HEK293 (cell line): ENCODE results near the gene KCNQ1.

ENCODE experiments used
- CTCF ChIA-PET: fragments of 350-600 bp; formaldehyde crosslinking; extraction: SDS; loops from one replicate; lab custom pipeline; 2021; ENCODE audit warnings: antibody characterized with exemption; lab: Yijun Ruan, JAX
- POLR2A ChIA-PET: fragments of 300-600 bp; formaldehyde crosslinking; extraction: SDS; loops from one replicate; lab custom pipeline; 2020; ENCODE audit warnings: antibody characterized with exemption, inconsistent platforms; lab: Yijun Ruan, JAX
- H3K27ac ChIP-seq: fragments of 200-500 bp; sonication (Bioruptor generic); 2 replicates; pipeline ENCODE4 v1.5.1; 2014; ENCODE audit warnings: low read depth, low read length, control low read depth, inconsistent platforms; ENCODE audit errors: extremely low read depth
- H3K36me3 ChIP-seq, 2 experiments: fragments of 200-500 bp in 1 of 2; sonication (Bioruptor generic) in 1 of 2; 1 replicate in 1 of 2; 2 replicates in 1 of 2; pipeline ENCODE4 v1.5.1; 2014 to 2017; ENCODE audit warnings: inconsistent platforms in 2 of 2, low read length in 2 of 2; ENCODE audit not compliant: control insufficient read depth in 2 of 2, insufficient read depth in 1 of 2
- H3K4me1 ChIP-seq: fragments of 200-500 bp; sonication (Bioruptor generic); 2 replicates; pipeline ENCODE4 v1.5.1; 2014; ENCODE audit warnings: mild to moderate bottlenecking, low read length, inconsistent platforms; ENCODE audit not compliant: control insufficient read depth, insufficient read depth
- H3K4me3 ChIP-seq: 2 replicates; pipeline ENCODE4 v1.5.1; 2011; ENCODE audit warnings: low read depth, mild to moderate bottlenecking, control low read depth, low read length, moderate library complexity
- H3K9me3 ChIP-seq: fragments of 200-500 bp; sonication (Bioruptor generic); 2 replicates; pipeline ENCODE4 v1.5.1; 2014; ENCODE audit warnings: low read depth, low read length, inconsistent platforms; ENCODE audit not compliant: control insufficient read depth, insufficient read depth
- GLI4 ChIP-seq: fragments of 450-650 bp; formaldehyde crosslinking; IDR thresholded peaks from 2 replicates; pipeline ENCODE4 v1.5.1; 2016; ENCODE audit warnings: missing biosample characterization, missing genetic modification characterization
- KLF10 ChIP-seq: fragments of 450-650 bp; IDR thresholded peaks from 2 replicates; pipeline ENCODE4 v1.5.1; 2018; ENCODE audit warnings: missing biosample characterization, mild to moderate bottlenecking, missing genetic modification characterization
- OVOL3 ChIP-seq: fragments of 450-650 bp; formaldehyde crosslinking; IDR thresholded peaks from 2 replicates; pipeline ENCODE4 v1.5.1; 2016; ENCODE audit warnings: missing biosample characterization, missing genetic modification characterization
- PRDM1 ChIP-seq: fragments of 450-650 bp; formaldehyde crosslinking; IDR thresholded peaks from 2 replicates; pipeline ENCODE4; 2016; ENCODE audit warnings: missing biosample characterization, missing genetic modification characterization
- YY2 ChIP-seq: fragments of 450-650 bp; formaldehyde crosslinking; IDR thresholded peaks from 2 replicates; pipeline ENCODE4 v1.5.1; 2016; ENCODE audit warnings: missing biosample characterization, missing genetic modification characterization
- ZFP69B ChIP-seq: fragments of 450-650 bp; formaldehyde crosslinking; IDR thresholded peaks from 2 replicates; pipeline ENCODE4 v1.5.1; 2016; ENCODE audit warnings: missing biosample characterization, missing genetic modification characterization
- ZNF10 ChIP-seq: fragments of 450-650 bp; formaldehyde crosslinking; IDR thresholded peaks from 2 replicates; pipeline ENCODE4 v1.5.1; 2017; ENCODE audit warnings: missing biosample characterization, missing genetic modification characterization
- ZNF121 ChIP-seq: fragments of 450-650 bp; formaldehyde crosslinking; IDR thresholded peaks from 2 replicates; pipeline ENCODE4 v1.5.1; 2016; ENCODE audit warnings: missing biosample characterization, missing genetic modification characterization
- ZNF133 ChIP-seq: fragments of 450-650 bp; formaldehyde crosslinking; IDR thresholded peaks from 2 replicates; pipeline ENCODE4 v1.5.1; 2016; ENCODE audit warnings: missing biosample characterization, missing genetic modification characterization
- ZNF140 ChIP-seq: fragments of 450-650 bp; formaldehyde crosslinking; IDR thresholded peaks from 2 replicates; pipeline ENCODE4 v1.5.1; 2016; ENCODE audit warnings: missing biosample characterization, missing genetic modification characterization
- ZNF391 ChIP-seq: fragments of 450-650 bp; formaldehyde crosslinking; IDR thresholded peaks from 2 replicates; pipeline ENCODE4 v1.5.1; 2016; ENCODE audit warnings: low read depth, missing biosample characterization, missing genetic modification characterization, borderline replicate concordance
- ZNF416 ChIP-seq: fragments of 450-650 bp; formaldehyde crosslinking; IDR thresholded peaks from 2 replicates; pipeline ENCODE4 v1.5.1; 2016; ENCODE audit warnings: missing biosample characterization, missing genetic modification characterization
- ZNF48 ChIP-seq: fragments of 450-650 bp; formaldehyde crosslinking; IDR thresholded peaks from 2 replicates; pipeline ENCODE4 v1.5.1; 2016; ENCODE audit warnings: missing biosample characterization, missing genetic modification characterization
- ZNF501 ChIP-seq: fragments of 450-650 bp; formaldehyde crosslinking; IDR thresholded peaks from 2 replicates; pipeline ENCODE4 v1.5.1; 2016; ENCODE audit warnings: missing biosample characterization, missing genetic modification characterization
- ZNF530 ChIP-seq: fragments of 450-650 bp; formaldehyde crosslinking; IDR thresholded peaks from 2 replicates; pipeline ENCODE4 v1.5.1; 2016; ENCODE audit warnings: low read depth, missing biosample characterization, missing genetic modification characterization
- ZNF654 ChIP-seq: fragments of 450-650 bp; formaldehyde crosslinking; IDR thresholded peaks from 2 replicates; pipeline ENCODE4 v1.5.1; 2016; ENCODE audit warnings: low read depth, missing biosample characterization, missing genetic modification characterization
- TF ChIP-seq, protein P1 (sequence below): fragments of 450-650 bp; formaldehyde crosslinking; IDR thresholded peaks from 2 replicates; pipeline ENCODE4 v1.5.1; 2016; ENCODE audit warnings: missing biosample characterization, missing genetic modification characterization
- TF ChIP-seq, protein P2 (sequence below): fragments of 450-650 bp; formaldehyde crosslinking; IDR thresholded peaks from 2 replicates; pipeline ENCODE4 v1.5.1; 2016; ENCODE audit warnings: missing biosample characterization, missing genetic modification characterization, low read depth
- TF ChIP-seq, protein P3 (sequence below): fragments of 450-650 bp; formaldehyde crosslinking; IDR thresholded peaks from 2 replicates; pipeline ENCODE4 v1.5.1; 2016; ENCODE audit warnings: missing biosample characterization, missing genetic modification characterization
- TF ChIP-seq, protein P4 (sequence below): fragments of 450-650 bp; formaldehyde crosslinking; IDR thresholded peaks from 2 replicates; pipeline ENCODE4 v1.5.1; 2016; ENCODE audit warnings: missing biosample characterization, missing genetic modification characterization

KCNQ1 gene

DNA sequence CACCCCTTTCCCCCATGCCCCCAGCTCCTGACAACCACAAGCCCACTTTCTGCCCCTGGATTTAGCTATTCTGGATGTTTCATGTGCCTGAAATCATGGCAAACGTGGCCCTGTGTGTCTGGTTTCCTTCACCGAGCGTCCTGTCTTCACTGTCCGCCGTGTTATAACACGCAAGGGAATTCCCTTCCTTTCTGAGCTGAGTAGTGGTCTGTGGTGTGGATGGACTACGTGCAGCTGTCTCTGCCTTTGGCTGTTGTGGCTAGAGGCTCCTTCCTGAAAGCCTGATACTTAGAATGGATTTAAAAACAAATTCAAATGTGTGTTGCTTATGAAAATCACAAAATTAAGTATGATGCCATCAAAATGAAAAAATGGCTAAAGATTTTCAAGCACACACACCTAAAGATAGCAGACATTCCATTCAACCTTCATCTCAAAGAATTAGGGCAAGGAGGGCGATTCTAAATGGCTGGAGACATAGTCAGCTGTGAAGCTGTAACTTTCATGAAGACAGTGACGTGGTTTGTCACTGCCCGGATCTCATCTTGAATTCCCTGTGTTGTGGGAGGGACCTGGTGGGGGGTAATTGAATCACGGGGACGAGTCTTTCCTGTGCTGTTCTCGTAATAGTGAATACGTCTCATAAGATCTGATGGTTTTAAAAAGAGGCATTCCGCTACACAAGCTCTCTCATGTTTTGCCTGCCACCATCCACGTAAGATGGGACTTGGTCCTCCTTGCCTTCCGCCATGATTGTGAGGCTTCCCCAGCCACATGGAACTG, 30.5 kb downstream of the KCNQ1 start:
- no peaks in the 10 kb centered on the region for H3K36me3 ChIP-seq
- POLR2A ChIA-PET: no interaction called here
- CTCF ChIA-PET: interaction anchor here (0.6 kb wide), 1 partner anchor 55 kb away, joined by 4 read pairs; no protein-coding TSS in a partner anchor

DNA sequence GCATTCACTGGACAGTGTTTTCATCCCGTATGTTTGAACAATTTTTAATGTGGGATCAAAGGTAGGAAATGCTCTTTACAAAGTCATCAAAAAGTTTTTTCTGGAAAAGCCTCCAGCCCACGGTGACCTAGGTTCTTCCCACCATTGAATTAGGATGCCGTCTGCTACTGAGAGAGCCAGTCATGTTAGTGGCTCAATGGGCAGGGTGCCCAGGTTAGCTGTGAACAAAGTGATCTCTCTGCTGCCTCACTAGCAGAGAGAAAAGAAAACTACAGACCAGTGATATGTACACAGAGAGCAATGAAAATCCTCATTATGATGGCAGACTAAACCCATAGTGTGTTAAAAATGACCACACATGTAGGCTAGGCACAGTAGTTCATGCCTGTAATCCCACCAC, 32.4 kb downstream of the KCNQ1 start:
- Histone ChIP-seq H3K27ac (no peak overlapping the region), H3K9me3 (no peaks in the 10 kb centered on the region), H3K4me1 (no peaks in the 10 kb centered on the region), H3K4me3 (no peak overlapping the region), H3K36me3 (no peaks in the 10 kb centered on the region)
- CTCF ChIA-PET: no interaction called here
- TF ChIP-seq GLI4 (tag by site-specific recombination) (no peak), ZNF10 (tag by site-specific recombination) (no peak)
- POLR2A ChIA-PET: no interaction called here

More for the DNA sequence above, 30.5 kb downstream of the KCNQ1 start:
- Histone ChIP-seq H3K4me3 (no peak overlapping the region), H3K4me1 (no peaks in the 10 kb centered on the region), H3K9me3 (no peaks in the 10 kb centered on the region), H3K27ac (no peak overlapping the region)
- TF ChIP-seq PRDM1 (tag by site-specific recombination) (no peak), ZNF391 (no peak), ZNF133 (no peak), ZNF416 (no peak), ZNF501 (tag by site-specific recombination) (no peak), ZNF140 (tag by site-specific recombination) (no peak), YY2 (tag by site-specific recombination) (no peak)
- TF ChIP-seq, protein P1, sequence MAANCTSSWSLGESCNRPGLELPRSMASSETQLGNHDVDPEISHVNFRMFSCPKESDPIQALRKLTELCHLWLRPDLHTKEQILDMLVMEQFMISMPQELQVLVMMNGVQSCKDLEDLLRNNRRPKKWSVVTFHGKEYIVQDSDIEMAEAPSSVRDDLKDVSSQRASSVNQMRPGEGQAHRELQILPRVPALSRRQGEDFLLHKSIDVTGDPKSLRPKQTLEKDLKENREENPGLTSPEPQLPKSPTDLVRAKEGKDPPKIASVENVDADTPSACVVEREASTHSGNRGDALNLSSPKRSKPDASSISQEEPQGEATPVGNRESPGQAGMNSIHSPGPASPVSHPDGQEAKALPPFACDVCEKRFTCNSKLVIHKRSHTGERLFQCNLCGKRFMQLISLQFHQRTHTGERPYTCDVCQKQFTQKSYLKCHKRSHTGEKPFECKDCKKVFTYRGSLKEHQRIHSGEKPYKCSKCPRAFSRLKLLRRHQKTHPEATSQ (tag by site-specific recombination): no peak
- TF ChIP-seq, protein P2, sequence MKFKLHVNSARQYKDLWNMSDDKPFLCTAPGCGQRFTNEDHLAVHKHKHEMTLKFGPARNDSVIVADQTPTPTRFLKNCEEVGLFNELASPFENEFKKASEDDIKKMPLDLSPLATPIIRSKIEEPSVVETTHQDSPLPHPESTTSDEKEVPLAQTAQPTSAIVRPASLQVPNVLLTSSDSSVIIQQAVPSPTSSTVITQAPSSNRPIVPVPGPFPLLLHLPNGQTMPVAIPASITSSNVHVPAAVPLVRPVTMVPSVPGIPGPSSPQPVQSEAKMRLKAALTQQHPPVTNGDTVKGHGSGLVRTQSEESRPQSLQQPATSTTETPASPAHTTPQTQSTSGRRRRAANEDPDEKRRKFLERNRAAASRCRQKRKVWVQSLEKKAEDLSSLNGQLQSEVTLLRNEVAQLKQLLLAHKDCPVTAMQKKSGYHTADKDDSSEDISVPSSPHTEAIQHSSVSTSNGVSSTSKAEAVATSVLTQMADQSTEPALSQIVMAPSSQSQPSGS: no peak

DNA sequence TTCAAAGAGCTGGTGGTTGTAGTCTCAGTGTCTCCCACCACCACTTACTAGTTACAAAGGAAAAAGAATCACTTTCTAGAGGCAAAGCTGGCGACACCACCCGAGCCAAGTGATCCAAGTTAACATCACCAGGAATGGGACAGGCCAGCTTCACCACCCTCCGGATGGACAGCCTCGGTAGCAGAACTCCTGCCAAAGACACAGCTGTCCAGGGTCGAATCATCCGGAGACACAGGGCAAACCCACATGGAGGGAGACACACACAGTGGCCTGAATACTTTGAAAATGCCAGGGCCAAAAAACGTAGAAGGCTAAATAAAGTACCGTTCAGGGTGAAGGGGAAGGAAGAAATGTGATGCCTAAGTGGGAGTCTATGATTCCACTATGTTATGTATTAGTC, 33.1 kb downstream of the KCNQ1 start:
- Histone ChIP-seq H3K4me1 (no peaks in the 10 kb centered on the region), H3K4me3 (no peak overlapping the region), H3K36me3 (no peaks in the 10 kb centered on the region), H3K27ac (no peak overlapping the region), H3K9me3 (no peaks in the 10 kb centered on the region)
- ChIA-PET POLR2A (no interaction called here), CTCF (no interaction called here)
- TF ChIP-seq OVOL3 (tag by site-specific recombination) (no peak), ZNF121 (no peak), ZNF530 (tag by site-specific recombination) (no peak), ZFP69B (no peak), KLF10 (no peak), ZNF654 (tag by site-specific recombination) (no peak), ZNF48 (tag by site-specific recombination) (no peak)
- TF ChIP-seq, protein P3, sequence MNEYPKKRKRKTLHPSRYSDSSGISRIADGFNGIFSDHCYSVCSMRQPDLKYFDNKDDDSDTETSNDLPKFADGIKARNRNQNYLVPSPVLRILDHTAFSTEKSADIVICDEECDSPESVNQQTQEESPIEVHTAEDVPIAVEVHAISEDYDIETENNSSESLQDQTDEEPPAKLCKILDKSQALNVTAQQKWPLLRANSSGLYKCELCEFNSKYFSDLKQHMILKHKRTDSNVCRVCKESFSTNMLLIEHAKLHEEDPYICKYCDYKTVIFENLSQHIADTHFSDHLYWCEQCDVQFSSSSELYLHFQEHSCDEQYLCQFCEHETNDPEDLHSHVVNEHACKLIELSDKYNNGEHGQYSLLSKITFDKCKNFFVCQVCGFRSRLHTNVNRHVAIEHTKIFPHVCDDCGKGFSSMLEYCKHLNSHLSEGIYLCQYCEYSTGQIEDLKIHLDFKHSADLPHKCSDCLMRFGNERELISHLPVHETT (tag by site-specific recombination): no peak
- TF ChIP-seq, protein P4, sequence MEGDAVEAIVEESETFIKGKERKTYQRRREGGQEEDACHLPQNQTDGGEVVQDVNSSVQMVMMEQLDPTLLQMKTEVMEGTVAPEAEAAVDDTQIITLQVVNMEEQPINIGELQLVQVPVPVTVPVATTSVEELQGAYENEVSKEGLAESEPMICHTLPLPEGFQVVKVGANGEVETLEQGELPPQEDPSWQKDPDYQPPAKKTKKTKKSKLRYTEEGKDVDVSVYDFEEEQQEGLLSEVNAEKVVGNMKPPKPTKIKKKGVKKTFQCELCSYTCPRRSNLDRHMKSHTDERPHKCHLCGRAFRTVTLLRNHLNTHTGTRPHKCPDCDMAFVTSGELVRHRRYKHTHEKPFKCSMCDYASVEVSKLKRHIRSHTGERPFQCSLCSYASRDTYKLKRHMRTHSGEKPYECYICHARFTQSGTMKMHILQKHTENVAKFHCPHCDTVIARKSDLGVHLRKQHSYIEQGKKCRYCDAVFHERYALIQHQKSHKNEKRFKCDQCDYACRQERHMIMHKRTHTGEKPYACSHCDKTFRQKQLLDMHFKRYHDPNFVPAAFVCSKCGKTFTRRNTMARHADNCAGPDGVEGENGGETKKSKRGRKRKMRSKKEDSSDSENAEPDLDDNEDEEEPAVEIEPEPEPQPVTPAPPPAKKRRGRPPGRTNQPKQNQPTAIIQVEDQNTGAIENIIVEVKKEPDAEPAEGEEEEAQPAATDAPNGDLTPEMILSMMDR (tag by site-specific recombination): no peak
- TF ChIP-seq, all 188 proteins: peak for 0
